Measurements from ENCODE around the gene EDEM2. TPM values are rescaled to one million over a fixed set of nuclear protein-coding genes. Genes with fewer than 3 reads are reported as not detected.
"Not testable (repeated sequence)": the region's sequence is repeated elsewhere in the genome, so short reads cannot be mapped to it uniquely, and the experiment has no call there.

EDEM2 gene
- total RNA-seq, 2 donors from 2014 or later: 19.2 to 22.9 TPM

GRCh38 chr20:35151736-35152135, 4.6 kb upstream of the EDEM2 start:
- no peak for ATAC-seq (replicated peaks)
- peaks cover 7% of the 10 kb centered on the region for H3K4me1 Mint-ChIP-seq
- no peaks in the 10 kb centered on the region for H3K9me3 Mint-ChIP-seq
- no peak overlapping the region for H3K27ac Mint-ChIP-seq
- H3K4me3 Mint-ChIP-seq: no peak overlapping the region
- peaks cover 12% of the 10 kb centered on the region for H3K36me3 Mint-ChIP-seq (ENCODE audit: low read depth)
- no peaks in the 10 kb centered on the region for H3K27me3 Mint-ChIP-seq

- no peaks in the 10 kb centered on the region for H3K27me3 Mint-ChIP-seq
- H3K27ac Mint-ChIP-seq: no peak overlapping the region
- ATAC-seq (replicated peaks): no peak
- peaks cover 19% of the 10 kb centered on the region for H3K36me3 Mint-ChIP-seq (ENCODE audit: low read depth)
- H3K4me3 Mint-ChIP-seq: no peak overlapping the region
- H3K4me1 Mint-ChIP-seq: peaks cover 7% of the 10 kb centered on the region
- no peaks in the 10 kb centered on the region for H3K9me3 Mint-ChIP-seq
These were observed 3.9 kb upstream of the EDEM2 start for GRCh38 chr20:35150846-35151579.

DNA sequence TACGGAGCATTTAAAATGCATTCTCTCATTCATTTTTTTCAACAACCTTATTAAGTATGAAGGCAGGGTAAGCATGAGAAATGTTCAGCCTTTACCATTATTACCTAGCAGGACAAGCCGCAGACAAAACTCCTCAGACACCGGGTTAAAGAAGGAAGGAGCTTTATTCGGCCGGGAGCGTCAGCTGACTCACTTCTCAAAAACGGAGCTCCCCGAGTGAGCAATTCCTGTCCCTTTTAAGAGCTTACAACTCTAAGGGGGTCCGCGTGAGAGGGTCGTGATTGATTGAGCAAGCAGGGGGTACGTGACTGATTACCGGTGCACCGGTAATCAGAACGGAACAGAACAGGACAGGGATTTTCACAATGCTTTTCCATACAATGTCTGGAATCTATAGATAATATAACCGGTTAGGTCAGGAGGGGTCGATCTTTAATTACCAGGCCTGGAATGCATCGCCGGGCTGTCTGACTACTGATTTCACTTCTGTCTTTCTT, 487 bp upstream of the EDEM2 start:
- peaks cover 49% of the 10 kb centered on the region for H3K36me3 Mint-ChIP-seq (ENCODE audit: low read depth)
- H3K9me3 Mint-ChIP-seq, H3K27me3 Mint-ChIP-seq: not testable (repeated sequence)
- peak overlapping the region; percentile 95 for H3K4me3 Mint-ChIP-seq
- H3K4me1 Mint-ChIP-seq: peaks cover 17% of the 10 kb centered on the region
- peak; percentile 27 for ATAC-seq (replicated peaks)
- peak overlapping the region; percentile 95 for H3K27ac Mint-ChIP-seq

- ATAC-seq (replicated peaks): peak; percentile 34
- Mint-ChIP-seq H3K4me3 (peak overlapping the region; percentile 95), H3K27me3 (no peaks in the 10 kb centered on the region), H3K9me3 (no peaks in the 10 kb centered on the region), H3K4me1 (peaks cover 17% of the 10 kb centered on the region), H3K27ac (peak overlapping the region; percentile 95), H3K36me3 (ENCODE audit: low read depth) (peaks cover 61% of the 10 kb centered on the region)
These were observed 727 bp downstream of the EDEM2 start for GRCh38 chr20:35146299-35146919.

DNA sequence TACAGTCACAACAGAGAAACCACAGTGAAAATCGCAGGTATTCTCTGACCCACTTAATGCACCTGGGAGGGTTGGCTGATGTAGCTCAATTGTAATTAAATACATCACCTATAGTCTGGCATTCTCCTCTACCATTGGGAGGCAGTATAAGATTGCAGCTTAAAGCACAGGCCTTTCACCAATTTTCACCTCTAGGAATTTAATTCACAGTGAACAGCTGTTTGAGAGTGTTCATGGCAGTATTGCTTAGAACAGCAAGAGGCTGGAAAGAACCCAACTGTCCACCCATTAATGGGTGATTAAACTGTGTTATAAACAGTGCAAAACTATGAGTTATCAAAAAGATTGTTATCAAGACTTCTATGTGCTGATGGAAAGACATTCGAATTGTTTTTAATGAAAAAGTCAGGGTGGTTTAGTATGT, 2.0 kb downstream of the EDEM2 start:
- H3K27ac Mint-ChIP-seq: peak overlapping the region; percentile 26
- no peaks in the 10 kb centered on the region for H3K27me3 Mint-ChIP-seq
- peaks cover 17% of the 10 kb centered on the region for H3K4me1 Mint-ChIP-seq
- no peaks in the 10 kb centered on the region for H3K9me3 Mint-ChIP-seq
- peak; percentile 15 for ATAC-seq (replicated peaks)
- peak overlapping the region; percentile 51 for H3K4me3 Mint-ChIP-seq
- peaks cover 74% of the 10 kb centered on the region for H3K36me3 Mint-ChIP-seq (ENCODE audit: low read depth)

- Mint-ChIP-seq H3K9me3 (no peaks in the 10 kb centered on the region), H3K4me1 (peaks cover 17% of the 10 kb centered on the region), H3K27ac (peak overlapping the region; percentile 26), H3K36me3 (ENCODE audit: low read depth) (peaks cover 78% of the 10 kb centered on the region), H3K4me3 (peak overlapping the region; percentile 51), H3K27me3 (no peaks in the 10 kb centered on the region)
- no peak for ATAC-seq (replicated peaks)
These were observed 2.4 kb downstream of the EDEM2 start for GRCh38 chr20:35144694-35145093.

- no peaks in the 10 kb centered on the region for H3K9me3 Mint-ChIP-seq
- H3K27me3 Mint-ChIP-seq: no peaks in the 10 kb centered on the region
- peaks cover 96% of the 10 kb centered on the region for H3K36me3 Mint-ChIP-seq (ENCODE audit: low read depth)
- H3K4me3 Mint-ChIP-seq: no peak overlapping the region
- no peak for ATAC-seq (replicated peaks)
- H3K27ac Mint-ChIP-seq: no peak overlapping the region
- no peaks in the 10 kb centered on the region for H3K4me1 Mint-ChIP-seq
These were observed 11.1 kb downstream of the EDEM2 start for GRCh38 chr20:35135867-35136586.

DNA sequence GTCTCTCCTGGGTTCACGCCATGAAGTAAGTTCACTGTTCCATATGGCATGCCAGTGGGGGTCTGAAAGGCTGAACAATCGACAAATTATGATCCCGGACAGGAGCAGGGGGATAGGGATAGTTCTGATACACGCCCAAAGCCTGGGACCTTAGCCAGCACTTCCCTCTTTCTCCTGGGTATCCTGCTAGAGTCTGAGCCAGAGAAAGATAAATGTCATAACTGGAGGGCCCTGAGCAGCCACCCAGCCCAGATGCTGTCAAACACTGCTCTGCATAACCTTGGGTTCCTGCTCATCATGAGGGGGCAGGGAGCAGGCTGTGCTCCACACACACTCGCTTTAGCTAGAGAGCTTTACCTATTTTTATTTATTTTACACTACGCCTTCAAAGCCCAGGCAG, 12.3 kb downstream of the EDEM2 start:
- H3K9me3 Mint-ChIP-seq: no peaks in the 10 kb centered on the region
- H3K4me3 Mint-ChIP-seq: no peak overlapping the region
- no peak for ATAC-seq (replicated peaks)
- H3K27me3 Mint-ChIP-seq: no peaks in the 10 kb centered on the region
- H3K36me3 Mint-ChIP-seq (ENCODE audit: low read depth): peaks cover 96% of the 10 kb centered on the region
- no peak overlapping the region for H3K27ac Mint-ChIP-seq
- no peaks in the 10 kb centered on the region for H3K4me1 Mint-ChIP-seq

GRCh38 chr20:35134472-35134871, 12.7 kb downstream of the EDEM2 start:
- H3K9me3 Mint-ChIP-seq: no peaks in the 10 kb centered on the region
- no peak overlapping the region for H3K4me3 Mint-ChIP-seq
- no peaks in the 10 kb centered on the region for H3K27me3 Mint-ChIP-seq
- H3K27ac Mint-ChIP-seq: no peak overlapping the region
- no peaks in the 10 kb centered on the region for H3K4me1 Mint-ChIP-seq
- peaks cover 96% of the 10 kb centered on the region for H3K36me3 Mint-ChIP-seq (ENCODE audit: low read depth)
- no peak for ATAC-seq (replicated peaks)

DNA sequence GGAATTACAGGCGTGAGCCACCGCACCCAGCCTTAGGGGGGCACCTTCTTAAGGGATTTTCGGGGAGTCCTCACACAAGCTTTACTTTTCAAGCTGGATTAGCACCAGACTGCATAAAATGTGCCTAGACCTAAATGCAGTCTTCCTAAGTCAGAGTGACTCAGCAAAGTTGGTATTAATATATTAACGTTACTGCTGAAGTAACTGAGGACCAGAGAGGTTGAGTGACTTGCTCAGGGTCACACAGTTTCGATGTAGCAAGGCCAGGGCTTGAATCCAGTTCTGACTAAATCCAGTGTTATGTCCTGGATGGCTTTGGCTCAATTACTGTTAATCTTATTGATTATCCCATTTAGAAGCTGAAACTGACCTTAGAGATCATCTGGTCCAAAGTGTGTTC, 13.4 kb downstream of the EDEM2 start:
- H3K9me3 Mint-ChIP-seq: no peaks in the 10 kb centered on the region
- H3K27me3 Mint-ChIP-seq: no peaks in the 10 kb centered on the region
- no peak overlapping the region for H3K27ac Mint-ChIP-seq
- H3K36me3 Mint-ChIP-seq (ENCODE audit: low read depth): peaks cover 96% of the 10 kb centered on the region
- no peak overlapping the region for H3K4me3 Mint-ChIP-seq
- no peaks in the 10 kb centered on the region for H3K4me1 Mint-ChIP-seq
- no peak for ATAC-seq (replicated peaks)

DNA sequence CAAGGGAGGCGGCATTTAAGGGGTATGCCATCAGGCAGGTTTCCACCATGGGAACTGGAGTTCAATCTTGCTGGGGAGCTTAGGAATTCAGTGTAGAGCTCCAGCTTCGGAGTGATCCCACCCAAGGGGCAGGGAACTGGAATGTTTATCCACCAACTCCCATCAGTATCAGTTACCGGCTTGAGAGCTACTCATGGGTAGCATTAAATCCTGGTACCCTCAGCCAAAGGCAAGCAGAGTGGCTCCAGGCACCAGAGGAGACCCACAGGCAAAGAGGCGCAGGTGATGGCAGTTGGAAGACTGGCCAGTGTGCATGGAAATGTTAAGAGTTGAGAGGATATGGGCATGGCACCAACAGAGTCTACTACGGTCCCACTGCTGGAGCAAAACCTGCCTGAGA, 14.1 kb downstream of the EDEM2 start:
- H3K27me3 Mint-ChIP-seq: no peaks in the 10 kb centered on the region
- H3K36me3 Mint-ChIP-seq (ENCODE audit: low read depth): peaks cover 96% of the 10 kb centered on the region
- H3K4me1 Mint-ChIP-seq: no peaks in the 10 kb centered on the region
- H3K27ac Mint-ChIP-seq: no peak overlapping the region
- H3K9me3 Mint-ChIP-seq: no peaks in the 10 kb centered on the region
- no peak overlapping the region for H3K4me3 Mint-ChIP-seq
- ATAC-seq (replicated peaks): no peak

DNA sequence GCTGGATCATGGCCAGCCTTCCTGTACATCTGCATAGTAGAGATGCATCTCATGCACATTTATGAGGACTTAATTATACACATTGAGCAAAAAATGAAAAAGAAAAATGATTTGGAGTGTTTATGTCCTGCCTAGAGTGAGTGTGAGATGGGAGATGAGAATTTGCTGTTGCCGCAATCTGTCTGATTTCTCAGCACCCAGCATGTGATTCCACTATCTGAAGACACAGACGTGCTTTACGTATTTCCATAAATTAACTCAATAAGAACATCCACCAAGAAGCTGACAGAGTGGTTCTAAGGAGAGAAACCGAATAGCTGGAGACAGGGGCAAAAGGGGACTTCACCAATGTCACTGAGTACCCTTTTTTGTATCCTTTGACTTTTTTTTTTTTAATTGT, 15.2 kb downstream of the EDEM2 start:
- Mint-ChIP-seq H3K9me3 (no peaks in the 10 kb centered on the region), H3K27ac (no peak overlapping the region), H3K4me3 (no peak overlapping the region), H3K36me3 (ENCODE audit: low read depth) (peaks cover 95% of the 10 kb centered on the region), H3K27me3 (no peaks in the 10 kb centered on the region), H3K4me1 (no peaks in the 10 kb centered on the region)
- no peak for ATAC-seq (replicated peaks)

DNA sequence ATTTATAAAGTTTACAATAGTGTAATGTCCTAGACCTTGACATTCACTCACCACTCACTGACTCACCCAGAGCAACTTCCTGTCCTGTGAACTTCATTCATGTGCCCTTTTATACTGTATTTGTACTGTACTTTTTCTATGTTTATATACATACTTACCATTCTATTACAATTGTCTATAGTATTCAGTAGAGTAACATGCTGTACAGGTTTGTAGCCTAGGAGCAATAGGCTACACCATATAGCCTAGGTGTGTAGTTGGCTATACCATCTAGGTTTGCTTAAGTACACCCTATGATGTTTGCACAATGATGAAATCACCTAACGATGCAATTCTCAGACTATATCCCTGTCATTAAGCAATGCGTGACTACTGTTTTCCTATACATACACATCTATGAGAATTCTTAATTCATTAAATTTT, 17.5 kb downstream of the EDEM2 start:
- Mint-ChIP-seq H3K4me3 (no peak overlapping the region), H3K27me3 (no peaks in the 10 kb centered on the region), H3K36me3 (ENCODE audit: low read depth) (peaks cover 96% of the 10 kb centered on the region), H3K4me1 (no peaks in the 10 kb centered on the region), H3K27ac (no peak overlapping the region), H3K9me3 (no peaks in the 10 kb centered on the region)
- ATAC-seq (replicated peaks): no peak

GRCh38 chr20:35125753-35126152, 21.4 kb downstream of the EDEM2 start:
- no peaks in the 10 kb centered on the region for H3K4me1 Mint-ChIP-seq
- no peaks in the 10 kb centered on the region for H3K27me3 Mint-ChIP-seq
- H3K36me3 Mint-ChIP-seq (ENCODE audit: low read depth): peaks cover 98% of the 10 kb centered on the region
- ATAC-seq (replicated peaks): no peak
- no peaks in the 10 kb centered on the region for H3K9me3 Mint-ChIP-seq
- H3K27ac Mint-ChIP-seq: peak overlapping the region; percentile 25
- H3K4me3 Mint-ChIP-seq: no peak overlapping the region

Data from activated T-helper 17 cell treated with anti-CD3 and anti-CD28 coated beads, Interleukin-2, amount 50 U/mL, for 72 hours (primary cell).